GM18868 (cell line): ENCODE data around the gene CCIN.

Experiments
- ATAC-seq: cut with Tn5 transposase; IDR thresholded peaks from one replicate; pipeline ENCODE4 v1.9.1; 2021; ENCODE audit warnings: mild to moderate bottlenecking, moderate library complexity; ENCODE audit not compliant: unreplicated experiment

The CCIN gene

GRCh38 chr9:36140086-36141084, 28.8 kb upstream of the CCIN start:
- ATAC-seq = no peak

DNA sequence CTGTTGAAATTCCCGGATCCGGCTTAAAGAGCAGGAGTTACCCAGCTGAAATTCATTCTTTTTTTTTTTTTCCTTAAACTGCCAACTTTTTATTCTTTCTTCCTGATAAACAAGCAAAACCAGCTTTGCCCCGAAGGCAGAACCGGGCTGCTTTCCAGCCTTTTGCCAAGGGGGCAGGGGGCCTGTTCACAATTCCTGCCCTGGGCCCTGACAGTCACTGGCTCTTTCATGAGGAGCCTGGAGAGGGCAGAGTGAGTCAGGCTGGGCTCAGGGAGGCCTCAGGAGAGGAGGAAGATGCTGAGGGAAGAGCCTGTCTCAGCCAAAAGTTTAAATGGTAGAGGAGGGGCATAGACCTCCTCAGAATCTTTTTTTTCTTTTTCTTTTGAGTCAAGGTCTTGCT, 27.9 kb upstream of the CCIN start:
- no peak for ATAC-seq

DNA sequence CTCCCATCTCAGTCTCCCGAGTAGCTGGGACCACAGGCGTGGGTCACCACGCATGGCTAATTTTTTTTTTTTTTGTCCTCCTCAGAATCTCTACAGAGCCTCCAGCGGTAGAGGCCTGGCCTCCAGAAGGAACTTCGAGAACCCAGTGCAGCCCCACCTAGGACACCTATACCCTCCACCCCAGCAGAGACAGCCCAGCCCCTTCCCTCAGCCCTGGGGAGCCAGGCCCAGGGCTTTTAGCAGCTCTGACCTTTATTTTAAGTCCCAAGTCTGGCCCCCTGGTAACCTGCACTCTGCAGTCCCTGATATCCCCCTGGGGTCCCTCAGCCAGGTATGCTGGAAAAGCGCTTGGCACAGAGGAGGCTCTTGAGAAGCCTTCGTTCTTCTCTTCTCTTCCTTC, 27.4 kb upstream of the CCIN start:
- ATAC-seq = no peak

GRCh38 chr9:36142510-36143244, 26.5 kb upstream of the CCIN start:
- ATAC-seq = no peak

GRCh38 chr9:36143245-36143641, 25.9 kb upstream of the CCIN start:
- no peak for ATAC-seq

GRCh38 chr9:36144309-36145232, 24.6 kb upstream of the CCIN start:
- ATAC-seq = no peak

GRCh38 chr9:36145970-36146369, 23.2 kb upstream of the CCIN start:
- no peak for ATAC-seq

GRCh38 chr9:36146651-36147050, 22.5 kb upstream of the CCIN start:
- no peak for ATAC-seq

DNA sequence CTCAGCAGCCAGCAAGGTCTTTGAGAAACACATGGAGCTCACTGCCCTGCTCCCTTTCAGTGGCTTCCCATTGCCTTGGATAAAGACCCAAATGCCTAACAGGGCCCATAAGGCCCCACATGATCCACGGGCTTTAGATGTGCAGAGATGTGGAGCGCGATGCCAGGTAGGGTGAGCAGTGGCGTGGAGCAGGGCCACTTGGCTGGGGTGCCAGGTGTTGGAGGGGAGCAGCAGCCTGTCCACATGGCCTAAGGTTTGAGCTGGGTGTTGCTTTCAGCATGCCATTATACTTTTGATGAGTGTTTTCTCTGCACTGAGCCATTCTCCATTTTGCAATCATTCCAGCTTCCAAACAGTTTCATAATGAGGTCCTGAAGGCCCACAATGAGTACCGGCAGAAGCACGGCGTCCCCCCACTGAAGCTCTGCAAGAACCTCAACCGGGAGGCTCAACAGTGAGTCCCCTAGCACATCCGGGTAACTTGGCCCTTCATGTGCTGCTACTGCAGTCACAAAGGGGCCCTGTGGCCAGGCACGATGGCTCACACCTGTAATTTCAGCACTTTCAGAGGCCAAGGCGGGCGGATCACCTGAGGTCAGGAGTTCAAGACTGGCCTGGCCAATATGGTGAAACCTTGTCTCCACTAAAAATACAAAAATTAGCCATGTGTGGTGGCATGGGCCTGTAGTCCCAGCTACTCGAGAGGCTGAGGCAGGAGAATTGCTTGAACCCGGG, 21.6 kb upstream of the CCIN start:
- ATAC-seq = no peak

GRCh38 chr9:36148311-36149051, 20.7 kb upstream of the CCIN start:
- ATAC-seq = peak; percentile 54

DNA sequence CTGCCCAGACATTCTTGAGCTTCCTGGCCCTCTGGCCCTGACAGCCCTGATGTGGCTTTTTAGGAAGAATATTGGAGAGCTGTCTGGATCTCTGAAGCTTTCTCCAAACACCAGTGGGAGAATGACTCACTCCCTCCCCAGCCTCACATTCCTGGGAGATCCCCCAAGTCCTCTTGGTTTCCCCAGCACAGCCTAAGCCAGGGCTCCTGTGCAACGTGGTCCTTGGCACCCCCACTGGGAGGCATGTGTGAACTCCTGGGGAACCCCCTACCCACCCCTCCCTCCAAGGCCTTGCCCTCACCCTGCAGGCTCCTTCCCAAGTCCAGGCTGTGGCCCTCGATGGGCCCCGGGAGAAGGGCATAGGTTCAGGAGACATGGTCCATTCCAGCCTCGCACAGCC, 20.0 kb upstream of the CCIN start:
- ATAC-seq = no peak

GRCh38 chr9:36150574-36151315, 18.4 kb upstream of the CCIN start:
- ATAC-seq = no peak

DNA sequence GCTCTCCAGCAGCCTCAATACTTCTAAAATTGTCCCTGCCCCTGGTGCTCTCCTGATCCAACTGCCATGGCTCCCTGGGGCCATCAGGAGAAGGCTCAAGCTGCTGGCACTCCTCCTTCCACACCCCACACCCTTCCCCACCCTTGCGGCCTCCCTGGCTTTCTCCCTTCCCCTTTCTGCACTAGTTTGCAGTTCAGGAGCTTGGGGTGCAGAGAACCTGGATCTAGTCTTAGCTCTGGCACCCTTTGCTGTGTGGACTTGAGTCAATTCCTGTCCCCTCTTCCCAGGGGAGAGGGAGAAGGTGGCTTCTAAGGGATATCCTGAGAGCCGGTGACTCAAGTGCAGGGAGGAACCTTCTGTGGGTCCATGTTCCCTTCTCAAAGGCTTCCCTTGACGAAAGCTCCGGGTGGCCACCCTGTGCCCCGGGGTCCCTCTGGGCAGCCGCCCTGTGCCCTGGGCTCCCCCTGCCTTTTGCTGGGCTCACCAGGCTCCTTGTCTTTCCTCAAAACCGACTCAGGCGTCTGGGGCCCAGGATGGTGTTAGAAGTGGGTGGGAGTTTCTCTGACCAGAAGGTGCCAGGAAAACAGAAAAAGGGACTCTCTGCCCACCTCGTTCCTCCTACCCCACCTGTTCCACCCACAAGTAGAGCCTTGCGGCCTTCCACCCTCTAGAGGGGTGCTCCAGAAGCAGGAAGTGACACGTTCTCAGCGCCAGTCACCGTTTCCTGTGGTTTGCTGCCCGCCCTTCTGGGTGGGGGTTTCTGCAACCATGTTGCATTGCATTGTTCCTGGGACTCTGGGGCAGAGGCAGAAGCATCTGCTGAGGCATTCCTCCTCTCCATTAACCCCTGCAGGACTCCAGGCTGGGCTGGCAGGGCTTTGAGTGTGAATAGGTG, 17.6 kb upstream of the CCIN start:
- peak; percentile 82 for ATAC-seq

DNA sequence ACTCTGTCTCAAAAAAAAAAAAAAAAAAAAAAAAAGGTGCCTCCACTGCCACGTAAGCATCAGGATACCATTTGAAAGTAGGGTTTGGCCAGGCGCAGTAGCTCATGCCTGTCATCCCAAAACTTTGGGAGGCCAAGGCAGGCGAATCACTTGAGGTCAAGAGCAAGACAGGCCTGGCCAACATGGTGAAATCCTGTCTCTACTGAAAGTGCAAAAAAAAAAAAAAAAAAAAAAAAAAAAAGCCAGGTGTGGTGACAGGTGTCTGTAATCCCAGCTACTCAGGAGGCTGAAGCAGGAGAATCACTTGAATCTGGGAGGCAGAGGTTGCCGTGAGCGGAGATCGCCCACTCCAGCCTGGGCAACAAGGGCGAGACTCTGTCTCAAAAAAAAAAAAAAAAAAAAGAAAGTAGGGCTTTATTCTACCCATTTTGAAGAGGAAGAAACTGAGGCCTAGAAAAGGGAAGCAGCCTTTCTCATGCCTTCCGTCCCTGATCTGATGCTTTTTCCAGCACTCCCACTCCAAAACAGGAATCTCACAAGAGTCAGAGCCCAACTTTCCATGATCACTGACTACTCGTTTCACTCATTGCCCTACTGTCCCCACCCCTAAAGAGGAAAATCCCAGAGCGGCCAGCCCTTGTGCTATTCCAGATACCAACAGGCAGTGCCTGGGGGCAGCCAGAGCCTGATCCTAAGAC, 16.3 kb upstream of the CCIN start:
- no peak for ATAC-seq

- no peak for ATAC-seq
Observed at GRCh38 chr9:36153746-36154145, 15.4 kb upstream of the CCIN start.

- ATAC-seq = no peak
Observed at GRCh38 chr9:36154331-36154952, 14.7 kb upstream of the CCIN start.

DNA sequence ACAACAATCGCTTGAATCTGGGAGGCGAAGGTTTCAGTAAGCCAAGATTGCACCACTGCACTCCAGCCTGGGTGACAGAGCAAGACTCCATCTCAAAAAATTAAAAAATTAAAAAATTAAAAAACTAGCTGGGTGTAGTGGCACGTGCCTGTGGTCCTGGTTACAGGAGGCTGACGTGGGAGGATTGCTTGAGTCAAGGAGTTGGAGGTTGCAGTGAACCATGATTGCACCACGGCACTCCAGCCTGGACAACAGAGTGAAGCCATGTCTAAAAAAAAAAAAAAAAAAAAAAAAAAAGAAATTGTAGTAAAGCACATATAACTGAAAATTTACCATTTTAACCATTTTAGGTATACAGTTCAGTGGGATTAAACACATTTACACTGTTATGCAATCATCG, 13.1 kb upstream of the CCIN start:
- no peak for ATAC-seq
